DOHH2 (cell line): ENCODE measurements around the gene QTRT2.

Experiments used
- CTCF ChIP-seq: fragments of 200-600 bp; sonication (generic); IDR thresholded peaks from one replicate; pipeline ENCODE4 v1.5.1; 2014; ENCODE audit warnings: antibody characterized with exemption, mild to moderate bottlenecking, low read depth, low read length; ENCODE audit not compliant: poor library complexity, severe bottlenecking
- EZH2phosphoT487 ChIP-seq: fragments of 200-600 bp; sonication (generic); IDR thresholded peaks from 2 replicates; pipeline ENCODE4 v1.6.1; 2017; ENCODE audit warnings: borderline replicate concordance, mild to moderate bottlenecking, antibody characterized with exemption, low read length, moderate library complexity, mixed read lengths

GRCh38 chr3:114076711-114077110 lies 20.2 kb downstream of the QTRT2 start:
- TF ChIP-seq CTCF = no peak
- TF ChIP-seq EZH2phosphoT487 = no peak
